Measurements from ENCODE around the gene ADM. TPM values are rescaled to one million over a fixed set of nuclear protein-coding genes. Genes with fewer than 3 reads are reported as not detected.

The ADM gene
- total and polyA plus RNA-seq, 2 experiments from 2014 or later, result 75.8 to 95.9 TPM

- H4K20me1 ChIP-seq (replicated peaks; ENCODE audit: insufficient read depth), result no peaks in the 10 kb centered on the region
- H3K79me2 ChIP-seq (replicated peaks; ENCODE audit: insufficient read depth), result peaks cover 43% of the 10 kb centered on the region
- TF ChIP-seq NANOG (IDR thresholded peaks at IDR 0.05; ENCODE audit: borderline replicate concordance), result no peak
- TF ChIP-seq ETS1 (IDR thresholded peaks at IDR 0.05), result no peak
- no peak for TF ChIP-seq STAT1 (IDR thresholded peaks at IDR 0.05; ENCODE audit: unreplicated experiment)
- no peak for TF ChIP-seq CTCF (conservative IDR thresholded peaks at IDR 0.05; ENCODE audit: low read depth in 2 of 2)
- no peak for TF ChIP-seq JUNB (IDR thresholded peaks at IDR 0.05; ENCODE audit: unreplicated experiment)
- TF ChIP-seq REST (IDR thresholded peaks at IDR 0.05; ENCODE audit: unreplicated experiment), result no peak
- H3K9me2 ChIP-seq (ENCODE audit: insufficient read depth), result no peaks in the 10 kb centered on the region
- peaks cover 12% of the 10 kb centered on the region; the same call in 1 of the 2 replicates for H3K4me1 ChIP-seq (ENCODE audit: insufficient read depth)
- H3K27me3 ChIP-seq (ENCODE audit: insufficient read depth), result no peaks in the 10 kb centered on the region
- Mint-ChIP-seq H3K4me3 (no peak overlapping the region), H3K27ac (peak overlapping the region; percentile 76; the same call in 1 of the 2 replicates), H3K9me3 (no peaks in the 10 kb centered on the region), H3K36me3 (ENCODE audit: low read depth) (0 out of 3 replicates have a peak, but pooled peaks cover 3% of the 10 kb centered on the region), H3K4me1 (peaks cover 19% of the 10 kb centered on the region), H3K27me3 (ENCODE audit: insufficient read depth, low read depth, poor library complexity) (no peaks in the 10 kb centered on the region)
- H3K4me2 ChIP-seq, result no peak overlapping the region
- ATAC-seq, result peak; percentile 85
- H3F3A ChIP-seq (replicated peaks; ENCODE audit: low read depth), result no peaks in the 10 kb centered on the region
- peak overlapping the region; percentile 80 for H3K27ac ChIP-seq (ENCODE audit: low read depth)
- H2AFZ ChIP-seq, result no peak overlapping the region
- no peak overlapping the region for H3K4me3 ChIP-seq
- no peaks in the 10 kb centered on the region for H3K36me3 ChIP-seq (ENCODE audit: insufficient read depth)
- peak; percentile 35 for DNase-seq (ENCODE audit: low spot score)
Observed at GRCh38 chr11:10257478-10257877, 47.4 kb upstream of the ADM start.

- Histone ChIP-seq H3K27me3 (ENCODE audit: insufficient read depth) (no peaks in the 10 kb centered on the region), H3K36me3 (ENCODE audit: insufficient read depth) (no peaks in the 10 kb centered on the region), H3K4me1 (ENCODE audit: insufficient read depth) (peaks cover 12% of the 10 kb centered on the region; the same call in 1 of the 2 replicates), H3F3A (replicated peaks; ENCODE audit: low read depth) (no peaks in the 10 kb centered on the region), H3K4me2 (no peak overlapping the region), H3K4me3 (no peak overlapping the region), H3K9me2 (ENCODE audit: insufficient read depth) (no peaks in the 10 kb centered on the region), H2AFZ (no peak overlapping the region), H3K79me2 (replicated peaks; ENCODE audit: insufficient read depth) (peaks cover 18% of the 10 kb centered on the region), H4K20me1 (replicated peaks; ENCODE audit: insufficient read depth) (no peaks in the 10 kb centered on the region), H3K27ac (ENCODE audit: low read depth) (no peak overlapping the region)
- H3K9me3 Mint-ChIP-seq, result no peaks in the 10 kb centered on the region; the same call in 2 of the 3 replicates
- ATAC-seq (no peak), DNase-seq (ENCODE audit: low spot score) (no peak)
- no peak overlapping the region for H3K4me3 Mint-ChIP-seq
- H3K27me3 Mint-ChIP-seq (ENCODE audit: insufficient read depth, low read depth, poor library complexity), result no peaks in the 10 kb centered on the region
- H3K36me3 Mint-ChIP-seq (ENCODE audit: low read depth), result peaks cover 7% of the 10 kb centered on the region; the same call in 1 of the 3 replicates
- H3K4me1 Mint-ChIP-seq, result peaks cover 14% of the 10 kb centered on the region
- no peak overlapping the region for H3K27ac Mint-ChIP-seq
- TF ChIP-seq NANOG (IDR thresholded peaks at IDR 0.05; ENCODE audit: borderline replicate concordance), result no peak
- TF ChIP-seq CREB1 (CRISPR knock-in tag; IDR thresholded peaks at IDR 0.05; ENCODE audit: low read depth), result no peak
- TF ChIP-seq ETS1 (IDR thresholded peaks at IDR 0.05), result no peak
- TF ChIP-seq ZNF331 (CRISPR knock-in tag; IDR thresholded peaks at IDR 0.05; ENCODE audit: low read depth), result no peak
- TF ChIP-seq CTCF (conservative IDR thresholded peaks at IDR 0.05; ENCODE audit: low read depth in 2 of 2), result no peak
- TF ChIP-seq REST (IDR thresholded peaks at IDR 0.05; ENCODE audit: unreplicated experiment), result no peak
- TF ChIP-seq POLR2AphosphoS5 (IDR thresholded peaks at IDR 0.05; ENCODE audit: low read depth), result no peak
- TF ChIP-seq EZH2phosphoT487 (IDR thresholded peaks at IDR 0.05; ENCODE audit: unreplicated experiment), result no peak
Observed at GRCh38 chr11:10261821-10262220, 43.1 kb upstream of the ADM start.
